ENCODE data around the gene PSMB3. TPM values are rescaled to one million over a fixed set of nuclear protein-coding genes. Genes with fewer than 3 reads are reported as not detected.

Gene PSMB3
- total RNA-seq, 1 experiment from 2014 or later = 273 TPM

- ChIA-PET CTCF (no interaction called here), POLR2A (no interaction called here)
- no peak for TF ChIP-seq ZSCAN18 (CRISPR knock-in tag; IDR thresholded peaks at IDR 0.05)
- no peak for TF ChIP-seq ATF1 (CRISPR knock-in tag; IDR thresholded peaks at IDR 0.05)
- TF ChIP-seq CTCF (IDR thresholded peaks at IDR 0.05) = no peak
- no peak for TF ChIP-seq ZNF425 (CRISPR knock-in tag; conservative IDR thresholded peaks at IDR 0.05)
- TF ChIP-seq USF2 (CRISPR knock-in tag; IDR thresholded peaks at IDR 0.05) = no peak
- no peak for TF ChIP-seq ARID4B (CRISPR knock-in tag; IDR thresholded peaks at IDR 0.05; ENCODE audit: borderline replicate concordance)
- TF ChIP-seq ATF2 (CRISPR knock-in tag; IDR thresholded peaks at IDR 0.05; ENCODE audit: borderline replicate concordance, low read depth) = no peak
- no peak for TF ChIP-seq AR (CRISPR knock-in tag; IDR thresholded peaks at IDR 0.05)
- no peak for TF ChIP-seq ZNF121 (CRISPR knock-in tag; IDR thresholded peaks at IDR 0.05)
- no peaks in the 10 kb centered on the region for H3K27me3 Mint-ChIP-seq (ENCODE audit: low read depth)
- DNase-seq (ENCODE audit: low spot score) (no peak), ATAC-seq (no peak)
- H3K9me3 Mint-ChIP-seq = no peaks in the 10 kb centered on the region
- no peak overlapping the region for H3K4me3 Mint-ChIP-seq
- peaks cover 74% of the 10 kb centered on the region for H3K36me3 Mint-ChIP-seq
- H3K4me1 Mint-ChIP-seq = no peaks in the 10 kb centered on the region
- H3K27ac Mint-ChIP-seq = no peak overlapping the region
Observed at GRCh38 chr17:38773258-38773657, 20.7 kb downstream of the PSMB3 start.

Data from WTC11 (cell line).